Dedifferentiated amniotic fluid mesenchymal stem cell (primary cell): Measurements from ENCODE around the gene MASTL.

Experiments used
- DNase-seq: peaks from one replicate; pipeline ENCODE4 v3.0.0-alpha.2; 2016; ENCODE audit errors: extremely low spot score

The MASTL gene

GRCh38 chr10:27225642-27226257 is 70.6 kb downstream of the MASTL start:
- DNase-seq: no peak

- no peak for DNase-seq
These were observed 74.9 kb downstream of the MASTL start for GRCh38 chr10:27230022-27230421.

- no peak for DNase-seq
These were observed 80.6 kb downstream of the MASTL start for GRCh38 chr10:27235706-27236105.
